Neural crest cell (in vitro differentiated cells): ENCODE measurements around the gene APOL1. TPM values are rescaled to one million over a fixed set of nuclear protein-coding genes. Genes with fewer than 3 reads are reported as not detected.
"Not testable (repeated sequence)": the region's sequence is repeated elsewhere in the genome, so short reads cannot be mapped to it uniquely, and the experiment has no call there.

Source experiments
- DNase-seq: peaks from one replicate; pipeline ENCODE4 v3.0.0; 2021; ENCODE audit warnings: low read depth, mixed read lengths, low spot score
- H3K27ac Mint-ChIP-seq: one replicate; pipeline ENCODE4 v1.8.0; 2021; ENCODE audit warnings: mild to moderate bottlenecking, mixed read lengths; ENCODE audit not compliant: unreplicated experiment
- H3K27me3 Mint-ChIP-seq: 2 replicates; pipeline ENCODE4 v1.8.0; 2021; ENCODE audit warnings: low read depth, mild to moderate bottlenecking, mixed read lengths
- H3K36me3 Mint-ChIP-seq: 2 replicates; pipeline ENCODE4 v1.8.0; 2021; ENCODE audit warnings: low read depth, mild to moderate bottlenecking, mixed read lengths
- H3K4me1 Mint-ChIP-seq: 2 replicates; pipeline ENCODE4 v1.8.0; 2021; ENCODE audit warnings: mixed read lengths
- H3K4me3 Mint-ChIP-seq: one replicate; pipeline ENCODE4 v1.8.0; 2021; ENCODE audit warnings: mild to moderate bottlenecking, mixed read lengths
- H3K9me3 Mint-ChIP-seq: 2 replicates; pipeline ENCODE4 v1.8.0; 2021; ENCODE audit warnings: mixed read lengths
- CTCF ChIP-seq: fragments of 200-600 bp; sonication (generic); conservative IDR thresholded peaks from 2 replicates; pipeline ENCODE4 v1.5.0; 2021; ENCODE audit warnings: antibody characterized with exemption, mild to moderate bottlenecking
- long read RNA-seq: library from polyadenylated mRNA; unstranded; transcript quantifications from one replicate; pipeline ENCODE4 v2.0.0, GENCODE V29; 2020
- total RNA-seq: library from RNA; stranded (reverse); gene quantifications from 2 replicates; pipeline ENCODE4 v1.2.1, GENCODE V29; 2021

APOL1 gene
- not detected in 2 replicates for total RNA-seq
- long read RNA-seq: 0 reads

GRCh38 chr22:36252754-36253522 is at the start of gene APOL1:
Gene APOL1, plus strand, starts transcription at chr22:36253133. Its CDS starts 1,823 bp downstream, at chr22:36254956.
- Mint-ChIP-seq H3K9me3 (peaks cover 11% of the 10 kb centered on the region), H3K4me3 (no peak within 1 kb of the TSS), H3K4me1 (peaks cover 8% of the 10 kb centered on the region), H3K27ac (no peak within 1 kb of the TSS), H3K36me3 (peaks cover 12% of the 10 kb centered on the region), H3K27me3 (no peaks in the 10 kb centered on the region)
- DNase-seq: no peak
- TF ChIP-seq CTCF: no peak

DNA sequence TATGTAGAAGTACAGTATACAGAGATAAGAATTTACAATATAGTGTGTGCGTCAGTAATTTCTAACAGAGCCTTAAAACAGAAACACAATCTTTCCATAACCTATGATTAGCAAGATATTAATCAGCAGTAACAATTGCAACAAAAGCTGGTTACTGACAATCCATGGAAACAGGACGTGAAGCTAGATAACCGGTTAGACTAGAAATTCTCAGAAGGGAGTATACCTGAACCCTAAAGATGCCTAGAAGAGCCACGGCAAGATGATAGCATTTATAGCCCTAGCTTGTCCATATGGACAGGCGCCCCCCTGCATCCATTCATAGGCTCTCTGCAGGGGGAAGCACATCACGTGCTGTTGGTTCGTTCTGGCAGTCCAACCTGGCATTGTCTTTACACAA is 49.5 kb upstream of the APOL1 start:
- not testable (repeated sequence) for H3K27me3 Mint-ChIP-seq, H3K36me3 Mint-ChIP-seq, H3K9me3 Mint-ChIP-seq, H3K4me3 Mint-ChIP-seq, DNase-seq, H3K27ac Mint-ChIP-seq
- H3K4me1 Mint-ChIP-seq: peaks cover 13% of the 10 kb centered on the region

- Mint-ChIP-seq H3K27ac (no peak overlapping the region), H3K4me1 (peaks cover 11% of the 10 kb centered on the region)
- DNase-seq: no peak
Observed at GRCh38 chr22:36204001-36204631, 48.8 kb upstream of the APOL1 start.

DNA sequence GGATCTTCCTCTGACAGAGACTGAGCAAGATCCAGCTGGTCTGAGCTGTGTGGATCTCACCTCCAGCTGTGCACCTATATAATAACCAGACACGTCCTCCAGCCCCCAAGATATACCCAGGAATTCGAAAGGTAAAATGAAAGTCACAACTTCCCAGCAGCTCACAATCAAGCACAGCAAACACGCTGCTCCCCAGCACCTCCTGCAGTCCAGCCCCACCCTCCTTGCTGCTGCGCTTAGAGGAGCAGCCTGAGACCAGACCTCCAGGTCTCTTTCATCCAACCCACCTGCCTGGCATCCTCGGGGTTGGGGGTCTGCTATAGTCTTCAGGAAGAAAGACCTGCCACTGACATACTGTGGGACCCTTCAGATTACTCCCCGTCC is 48.3 kb upstream of the APOL1 start:
- DNase-seq: no peak
- no peak for TF ChIP-seq CTCF
- Mint-ChIP-seq H3K4me1 (peaks cover 8% of the 10 kb centered on the region), H3K4me3 (no peak overlapping the region), H3K36me3 (peaks cover 2% of the 10 kb centered on the region), H3K27me3 (no peaks in the 10 kb centered on the region), H3K27ac (peak overlapping the region; percentile 47), H3K9me3 (no peaks in the 10 kb centered on the region)

More at GRCh38 chr22:36204001-36204631, 48.8 kb upstream of the APOL1 start:
- peaks cover 1% of the 10 kb centered on the region for H3K36me3 Mint-ChIP-seq
- no peak overlapping the region for H3K4me3 Mint-ChIP-seq
- H3K27me3 Mint-ChIP-seq: no peaks in the 10 kb centered on the region
- no peak for TF ChIP-seq CTCF
- no peaks in the 10 kb centered on the region for H3K9me3 Mint-ChIP-seq

DNA sequence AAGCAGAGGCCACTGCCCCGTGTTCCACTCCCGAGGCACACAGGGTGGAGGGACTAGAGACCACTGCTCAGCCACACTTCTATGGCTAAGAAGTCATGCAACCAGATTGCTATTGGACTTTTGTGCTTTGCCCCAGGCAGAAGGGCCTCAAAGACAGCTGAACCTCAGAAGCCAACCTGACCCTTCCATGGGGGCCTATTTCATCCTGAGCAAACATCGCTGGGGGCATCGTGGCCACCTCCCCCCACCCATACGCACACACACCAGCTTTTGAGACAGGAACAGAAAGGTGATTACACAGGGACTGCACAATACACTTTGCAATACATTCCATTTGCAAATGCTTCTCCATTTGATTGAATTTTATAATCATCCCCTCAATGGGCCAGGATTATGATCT is 47.4 kb upstream of the APOL1 start:
- H3K27ac Mint-ChIP-seq, H3K27me3 Mint-ChIP-seq, H3K4me3 Mint-ChIP-seq, H3K36me3 Mint-ChIP-seq, DNase-seq, H3K9me3 Mint-ChIP-seq, H3K4me1 Mint-ChIP-seq: not testable (repeated sequence)

DNA sequence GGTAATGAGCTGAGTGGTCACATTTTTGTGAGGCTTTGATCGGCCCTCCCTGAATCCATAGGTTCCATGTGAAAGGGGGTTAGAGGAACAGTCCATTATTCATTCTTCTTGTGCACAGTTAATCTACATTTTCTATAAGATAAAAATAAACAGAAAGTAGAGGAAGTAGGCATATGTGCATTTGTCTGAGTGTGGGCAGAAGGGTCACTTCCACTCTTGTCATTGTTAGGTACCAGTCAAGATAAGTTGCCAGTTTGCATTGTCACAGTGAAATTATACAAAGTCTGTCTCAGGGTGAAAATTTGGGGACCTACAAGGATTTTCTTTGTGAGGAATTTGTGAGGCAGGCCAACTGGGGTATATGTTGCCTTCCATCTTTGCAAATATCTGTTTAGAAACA is 46.7 kb upstream of the APOL1 start:
- Mint-ChIP-seq H3K4me3 (no peak overlapping the region), H3K27ac (no peak overlapping the region), H3K9me3 (no peaks in the 10 kb centered on the region), H3K4me1 (peaks cover 4% of the 10 kb centered on the region), H3K27me3 (peaks cover 2% of the 10 kb centered on the region), H3K36me3 (peaks cover 2% of the 10 kb centered on the region)
- TF ChIP-seq CTCF: no peak
- no peak for DNase-seq
